ENCODE data around the gene CDK4.

Gene CDK4

DNA sequence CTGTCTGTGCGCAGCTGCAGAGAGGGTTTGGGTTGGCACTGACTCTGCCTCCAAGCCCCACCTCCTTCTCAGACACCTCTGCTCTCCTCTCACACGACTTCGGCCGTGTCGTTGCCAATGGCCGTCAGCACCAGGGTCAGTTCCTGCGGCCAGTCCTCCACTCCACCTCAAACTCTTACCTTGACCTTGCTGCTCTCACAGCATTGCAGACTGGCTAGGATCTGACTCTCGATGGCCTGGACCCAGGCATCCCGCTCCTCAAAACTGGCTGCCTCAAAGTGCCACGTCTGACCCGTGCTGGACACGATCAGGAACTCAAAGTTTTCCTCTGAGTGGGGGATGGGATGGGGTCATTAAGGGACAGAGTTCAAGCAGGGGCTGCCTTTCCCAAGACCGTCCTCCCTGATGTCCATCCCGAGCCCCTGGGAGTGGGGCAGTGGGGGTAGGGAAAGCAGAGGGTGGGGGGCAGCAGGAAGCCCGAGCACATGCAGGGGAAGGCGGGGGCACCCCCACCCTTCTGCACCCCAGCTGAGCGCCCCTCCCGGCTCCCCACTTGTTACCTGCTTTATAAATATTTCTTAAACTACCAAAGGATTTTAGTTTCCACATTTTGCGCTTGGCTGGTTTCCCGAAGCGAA, 24.2 kb downstream of the CDK4 start:
- TF ChIP-seq REST (IDR thresholded peaks at IDR 0.05; ENCODE audit: insufficient read depth in 1 of 2, low read depth in 2 of 2, low read length in 2 of 2) (peak; percentile 69 to 84), FOXP2 (optimal IDR thresholded peaks at IDR 0.05; ENCODE audit: borderline replicate concordance, extremely low read depth, extremely low read length, insufficient read depth) (no peak), POLR2AphosphoS5 (IDR thresholded peaks at IDR 0.05; ENCODE audit: low read depth, low read length) (no peak)

DNA sequence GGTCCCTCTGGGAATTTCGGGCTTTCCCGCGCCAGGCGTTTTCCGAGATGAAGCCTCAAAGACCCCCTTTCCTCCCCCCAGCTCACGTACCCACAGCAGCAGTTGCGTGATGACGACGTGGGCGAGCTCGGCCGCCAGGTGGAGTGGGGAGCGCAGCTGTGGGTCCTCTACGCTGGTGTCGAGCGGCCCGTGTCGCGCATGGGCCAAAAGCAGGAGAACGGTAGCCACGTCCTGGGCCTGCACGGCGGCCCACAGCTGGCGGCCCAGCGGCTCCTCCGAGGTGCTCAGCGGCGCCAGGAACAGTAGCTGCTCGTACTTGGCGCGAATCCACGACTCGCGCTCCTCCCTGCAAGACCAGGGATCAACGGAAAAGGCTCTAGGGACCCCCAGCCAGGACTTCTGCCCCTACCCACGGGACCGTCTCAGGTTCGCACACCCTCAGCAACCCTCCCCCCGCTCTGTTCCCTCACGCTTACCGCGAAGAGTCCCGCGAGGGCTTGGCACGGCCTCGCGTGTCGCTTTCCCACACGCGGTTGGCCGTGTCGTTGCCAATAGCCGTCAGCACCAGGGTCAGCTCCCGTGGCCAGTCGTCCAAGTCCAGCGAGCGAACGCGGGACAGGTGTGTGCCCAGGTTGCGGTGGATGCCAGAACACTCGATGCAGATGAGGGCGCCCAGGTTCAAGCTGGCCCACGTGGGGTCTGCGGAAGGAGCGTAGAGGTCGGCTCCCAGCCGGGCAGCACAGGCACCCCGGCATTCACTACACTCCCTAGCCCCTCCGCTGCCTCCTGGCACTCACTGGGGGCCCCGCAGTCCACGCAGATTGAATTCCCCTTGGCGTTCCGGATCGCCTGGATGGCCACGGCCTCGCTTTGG, 25.0 kb downstream of the CDK4 start:
- TF ChIP-seq TAF1 (IDR thresholded peaks at IDR 0.05; ENCODE audit: borderline replicate concordance, insufficient read depth, low read length) (no peak), SIN3A (IDR thresholded peaks at IDR 0.05; ENCODE audit: borderline replicate concordance, insufficient read depth, low read length) (no peak), REST (IDR thresholded peaks at IDR 0.05; ENCODE audit: insufficient read depth in 1 of 2, low read depth in 2 of 2, low read length in 2 of 2) (peak; percentile 71 to 88), FOXP2 (optimal IDR thresholded peaks at IDR 0.05; ENCODE audit: borderline replicate concordance, extremely low read depth, extremely low read length, insufficient read depth) (peak; percentile 9), POLR2AphosphoS5 (IDR thresholded peaks at IDR 0.05; ENCODE audit: low read depth, low read length) (no peak)

DNA sequence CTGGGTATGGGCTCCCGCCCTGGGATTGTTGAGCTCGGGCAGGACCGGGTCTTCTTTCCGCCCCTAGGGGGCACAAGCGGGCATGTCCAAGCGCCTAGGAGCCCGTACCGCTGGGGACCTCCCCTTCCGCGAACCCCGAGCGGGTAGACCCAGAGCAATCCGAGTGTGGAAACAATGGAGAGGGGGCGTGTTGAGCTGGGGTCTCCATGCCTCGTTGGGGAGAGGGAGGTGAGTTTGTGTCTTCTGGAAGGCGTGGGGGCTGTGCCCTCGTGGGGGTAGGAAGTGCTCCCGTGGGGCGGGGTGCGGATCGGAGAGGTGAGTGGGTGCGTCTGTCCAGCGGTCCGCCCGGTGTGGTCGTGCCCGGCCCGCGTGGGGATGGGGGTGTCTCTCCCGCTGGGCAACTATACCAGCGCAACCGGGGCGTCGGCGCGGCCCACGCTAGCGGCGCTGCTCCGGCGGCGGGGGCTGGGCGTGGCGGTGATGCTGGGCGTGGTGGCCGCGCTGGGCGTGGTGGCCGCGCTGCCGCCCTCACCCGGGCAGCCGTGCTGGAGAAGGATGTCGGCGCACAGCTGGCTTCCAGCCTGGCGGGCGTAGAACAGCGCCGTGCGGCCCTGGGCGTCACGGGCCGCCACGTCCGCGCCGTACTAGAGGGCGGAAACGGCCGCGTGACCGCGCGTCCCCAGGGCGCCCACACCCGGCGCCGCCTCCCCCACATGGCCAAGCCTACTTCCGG, 25.8 kb downstream of the CDK4 start:
- no peak for TF ChIP-seq POLR2AphosphoS5 (IDR thresholded peaks at IDR 0.05; ENCODE audit: low read depth, low read length)
- no peak for TF ChIP-seq TAF1 (IDR thresholded peaks at IDR 0.05; ENCODE audit: borderline replicate concordance, insufficient read depth, low read length)
- no peak for TF ChIP-seq REST (IDR thresholded peaks at IDR 0.05; ENCODE audit: insufficient read depth in 1 of 2, low read depth in 2 of 2, low read length in 2 of 2)

DNA sequence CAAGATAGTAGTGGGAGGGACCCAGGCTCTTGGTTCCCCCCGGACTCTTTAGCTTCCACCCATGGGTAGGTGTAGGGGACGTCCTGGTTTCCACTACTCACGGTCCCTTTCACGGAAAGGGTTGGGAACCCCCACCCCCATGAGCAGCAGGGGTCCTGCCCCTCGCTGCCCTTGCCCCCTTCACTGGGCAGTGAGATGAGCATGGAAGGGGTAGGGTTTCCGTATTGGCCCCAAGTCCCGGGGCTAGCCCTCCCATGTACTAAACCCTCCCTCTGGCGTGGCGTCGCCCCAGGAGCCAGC, 26.3 kb downstream of the CDK4 start:
- TF ChIP-seq REST (IDR thresholded peaks at IDR 0.05; ENCODE audit: insufficient read depth in 1 of 2, low read depth in 2 of 2, low read length in 2 of 2) (no peak), TAF1 (IDR thresholded peaks at IDR 0.05; ENCODE audit: borderline replicate concordance, insufficient read depth, low read length) (no peak), FOXP2 (optimal IDR thresholded peaks at IDR 0.05; ENCODE audit: borderline replicate concordance, extremely low read depth, extremely low read length, insufficient read depth) (no peak), POLR2AphosphoS5 (IDR thresholded peaks at IDR 0.05; ENCODE audit: low read depth, low read length) (no peak), SIN3A (IDR thresholded peaks at IDR 0.05; ENCODE audit: borderline replicate concordance, insufficient read depth, low read length) (no peak)

All from PFSK-1 (cell line).